OCI-LY3 (cell line): Measurements from ENCODE around the gene TRIM44.

ENCODE experiments used
- H2AFZ ChIP-seq: fragments of 200-600, 300-600 bp; shearing (Covaris generic); 2 replicates; pipeline ENCODE4 v1.6.0; 2014; ENCODE audit warnings: antibody characterized with exemption, low read depth, low read length
- H3K27ac ChIP-seq: fragments of 200-600, 300-600 bp; sonication (generic); 2 replicates; pipeline ENCODE4 v1.5.1; 2014; ENCODE audit warnings: mild to moderate bottlenecking, low read length, moderate library complexity, mixed read lengths
- H3K27me3 ChIP-seq: fragments of 200-600, 300-600 bp; sonication (generic); 2 replicates; pipeline ENCODE4 v1.6.1; 2014; ENCODE audit warnings: low read depth, low read length, mixed read lengths
- H3K36me3 ChIP-seq: fragments of 200-600, 300-600 bp; sonication (generic); replicated peaks from 2 replicates; pipeline ENCODE3; 2014; ENCODE audit warnings: low read depth, low read length, mixed read lengths
- H3K4me1 ChIP-seq: fragments of 300-600, 200-600 bp; sonication (generic); 2 replicates; pipeline ENCODE4 v1.6.1; 2014; ENCODE audit warnings: low read length, mixed read lengths
- H3K4me2 ChIP-seq: fragments of 200-600, 300-600 bp; sonication (generic); 2 replicates; pipeline ENCODE4 v1.6.1; 2014; ENCODE audit warnings: low read length, mixed read lengths
- H3K4me3 ChIP-seq: fragments of 300-600, 200-600 bp; sonication (generic); 2 replicates; pipeline ENCODE4 v1.5.1; 2014; ENCODE audit warnings: antibody characterized with exemption, mild to moderate bottlenecking, low read length, moderate library complexity
- H3K79me2 ChIP-seq: fragments of 300-600, 200-600 bp; shearing (Covaris generic); 2 replicates; pipeline ENCODE4 v1.6.1; 2014; ENCODE audit warnings: mild to moderate bottlenecking, low read length, mixed read lengths
- H3K9ac ChIP-seq: fragments of 300-600, 200-600 bp; shearing (Covaris generic); 2 replicates; pipeline ENCODE4 v1.6.0; 2014; ENCODE audit warnings: mild to moderate bottlenecking, low read length, moderate library complexity
- H3K9me3 ChIP-seq: fragments of 200-600, 300-600 bp; shearing (Covaris generic); 2 replicates; pipeline ENCODE4 v1.6.1; 2014; ENCODE audit warnings: low read length, mixed read lengths; ENCODE audit not compliant: insufficient read depth
- H4K20me1 ChIP-seq: fragments of 200-600, 300-600 bp; sonication (generic); 2 replicates; pipeline ENCODE4 v1.6.1; 2016; ENCODE audit warnings: low read length, mixed read lengths; ENCODE audit not compliant: insufficient read depth
- CTCF ChIP-seq: fragments of 200-600, 300-600 bp; sonication (generic); IDR thresholded peaks from 2 replicates; pipeline ENCODE4 v1.5.1; 2014; ENCODE audit warnings: antibody characterized with exemption, low read length, low read depth
- EZH2phosphoT487 ChIP-seq: fragments of 200-600 bp; shearing (Covaris generic); IDR thresholded peaks from 2 replicates; pipeline ENCODE4 v1.6.1; 2018; ENCODE audit warnings: antibody characterized with exemption, mixed run types, low read depth

Gene TRIM44

GRCh38 chr11:35723493-35723892, 60.9 kb downstream of the TRIM44 start:
- Histone ChIP-seq H2AFZ (no peak overlapping the region), H3K4me1 (peaks cover 14% of the 10 kb centered on the region), H3K9me3 (no peaks in the 10 kb centered on the region), H3K4me3 (no peak overlapping the region), H3K27me3 (no peaks in the 10 kb centered on the region), H3K36me3 (peaks cover 20% of the 10 kb centered on the region), H3K4me2 (no peak overlapping the region), H3K9ac (no peak overlapping the region), H4K20me1 (peaks cover 28% of the 10 kb centered on the region), H3K79me2 (peaks cover 23% of the 10 kb centered on the region), H3K27ac (no peak overlapping the region)
- no peak for TF ChIP-seq CTCF
- TF ChIP-seq EZH2phosphoT487, result no peak

- H3K4me2 ChIP-seq, result no peak overlapping the region
- no peaks in the 10 kb centered on the region for H3K9me3 ChIP-seq
- peaks cover 14% of the 10 kb centered on the region for H3K4me1 ChIP-seq
- H3K27me3 ChIP-seq, result no peaks in the 10 kb centered on the region
- H3K9ac ChIP-seq, result no peak overlapping the region
- H3K4me3 ChIP-seq, result no peak overlapping the region
- no peak overlapping the region for H2AFZ ChIP-seq
- H3K36me3 ChIP-seq, result peaks cover 24% of the 10 kb centered on the region
- no peak overlapping the region for H3K27ac ChIP-seq
- H4K20me1 ChIP-seq, result peaks cover 28% of the 10 kb centered on the region
- peaks cover 23% of the 10 kb centered on the region for H3K79me2 ChIP-seq
- TF ChIP-seq EZH2phosphoT487 (no peak), CTCF (no peak)
These were observed 61.3 kb downstream of the TRIM44 start for GRCh38 chr11:35723913-35724312.

- Histone ChIP-seq H3K4me3 (no peak overlapping the region), H3K9ac (no peak overlapping the region), H3K27ac (no peak overlapping the region), H3K36me3 (peaks cover 32% of the 10 kb centered on the region), H2AFZ (no peak overlapping the region), H3K4me2 (no peak overlapping the region), H3K27me3 (no peaks in the 10 kb centered on the region), H3K4me1 (peaks cover 14% of the 10 kb centered on the region), H3K79me2 (peaks cover 18% of the 10 kb centered on the region), H4K20me1 (peaks cover 28% of the 10 kb centered on the region), H3K9me3 (no peaks in the 10 kb centered on the region)
- no peak for TF ChIP-seq CTCF
- TF ChIP-seq EZH2phosphoT487, result no peak
These were observed 63.3 kb downstream of the TRIM44 start for GRCh38 chr11:35725885-35726284.

GRCh38 chr11:35727140-35727539, 64.6 kb downstream of the TRIM44 start:
- H2AFZ ChIP-seq, result no peak overlapping the region
- peaks cover 10% of the 10 kb centered on the region for H3K79me2 ChIP-seq
- peaks cover 35% of the 10 kb centered on the region for H3K36me3 ChIP-seq
- peaks cover 5% of the 10 kb centered on the region for H3K4me1 ChIP-seq
- no peak overlapping the region for H3K4me3 ChIP-seq
- H3K27ac ChIP-seq, result no peak overlapping the region
- no peaks in the 10 kb centered on the region for H3K27me3 ChIP-seq
- peaks cover 20% of the 10 kb centered on the region for H4K20me1 ChIP-seq
- H3K9ac ChIP-seq, result no peak overlapping the region
- TF ChIP-seq EZH2phosphoT487, result no peak
- no peak for TF ChIP-seq CTCF
- H3K4me2 ChIP-seq, result no peak overlapping the region
- no peaks in the 10 kb centered on the region for H3K9me3 ChIP-seq
